H1 (cell line): ENCODE data around the gene NTMT1. TPM values are rescaled to one million over a fixed set of nuclear protein-coding genes. Genes with fewer than 3 reads are reported as not detected.
A peak's percentile ranks its signal among the peaks of the same experiment; 100 is the strongest.

Experiments
- CTCF ChIA-PET: fragments of 300-600 bp; sonication (Branson Sonifier 250); formaldehyde crosslinking; loops from one replicate; lab custom pipeline; 2021; ENCODE audit not compliant: partially characterized antibody; lab: Charles Lee
- POLR2A ChIA-PET: fragments of 300-600 bp; sonication (Branson Sonifier 250); formaldehyde crosslinking; loops from one replicate; lab custom pipeline; 2021; ENCODE audit warnings: inconsistent platforms; ENCODE audit not compliant: partially characterized antibody; lab: Charles Lee
- DNase-seq, 2 experiments: peaks; one replicate each; pipeline versions ENCODE4 v3.0.0 to v3.0.0-alpha.2; 2010 to 2022; ENCODE audit warnings: low spot score in 2 of 2, low read depth in 1 of 2, mixed read lengths in 1 of 2
- FAIRE-seq: peaks from 2 replicates; lab custom pipeline; 2011; peaks lifted over from hg19 to GRCh38; lab: Jason Lieb, UNC
- H2AFZ ChIP-seq: 2 replicates; pipeline ENCODE4 v1.8.1; 2012; ENCODE audit warnings: low read length, inconsistent platforms
- H2AK5ac ChIP-seq: 2 replicates; pipeline ENCODE4 v1.6.1; 2013; ENCODE audit warnings: low read depth, low read length
- H2BK120ac ChIP-seq: replicated peaks from 2 replicates; pipeline ENCODE3; 2013; ENCODE audit warnings: low read depth, low read length, inconsistent platforms
- H2BK12ac ChIP-seq: 2 replicates; pipeline ENCODE4 v1.6.1; 2013; ENCODE audit warnings: low read depth, low read length
- H2BK15ac ChIP-seq: 2 replicates; pipeline ENCODE4 v1.6.1; 2013; ENCODE audit warnings: low read length
- H2BK20ac ChIP-seq: 2 replicates; pipeline ENCODE4 v1.6.1; 2013; ENCODE audit warnings: low read length
- H2BK5ac ChIP-seq: 2 replicates; pipeline ENCODE4 v1.6.1; 2013; ENCODE audit warnings: low read depth, low read length
- H3K14ac ChIP-seq: 2 replicates; pipeline ENCODE4 v1.6.1; 2013; ENCODE audit warnings: inconsistent platforms; ENCODE audit not compliant: insufficient read length
- H3K18ac ChIP-seq: 2 replicates; pipeline ENCODE4 v1.6.1; 2013; ENCODE audit warnings: low read length; ENCODE audit errors: extremely low read depth
- H3K23ac ChIP-seq: 2 replicates; pipeline ENCODE4 v1.6.1; 2013; ENCODE audit warnings: inconsistent platforms; ENCODE audit not compliant: insufficient read length
- H3K23me2 ChIP-seq: 2 replicates; pipeline ENCODE4 v1.6.1; 2013; ENCODE audit warnings: low read depth, low read length
- H3K27ac ChIP-seq: 2 replicates; pipeline ENCODE4 v1.6.1; 2011; ENCODE audit warnings: low read depth, low read length, inconsistent platforms
- H3K27me3 ChIP-seq, 4 experiments: replicated peaks in 1 of 4; 1 replicate in 1 of 4; 2 replicates in 3 of 4; pipeline versions ENCODE4 v1.6.1 to v1.8.1; 2011 to 2013; ENCODE audit warnings: low read length in 3 of 4, mild to moderate bottlenecking in 3 of 4, inconsistent platforms in 2 of 4, mixed read lengths in 2 of 4, moderate library complexity in 1 of 4; ENCODE audit not compliant: control insufficient read depth in 3 of 4, insufficient read depth in 3 of 4; ENCODE audit errors: extremely low read depth in 1 of 4
- H3K36me3 ChIP-seq, 4 experiments: 2 replicates each; pipeline versions ENCODE4 v1.6.1 to v1.8.1; 2011 to 2013; ENCODE audit warnings: mild to moderate bottlenecking in 4 of 4, low read length in 3 of 4, moderate library complexity in 2 of 4, control low read depth in 1 of 4, inconsistent platforms in 1 of 4; ENCODE audit not compliant: insufficient read depth in 4 of 4, control insufficient read depth in 2 of 4
- H3K4ac ChIP-seq: replicated peaks from 2 replicates; pipeline ENCODE3; 2013; ENCODE audit warnings: low read length, low read depth, mixed read lengths, inconsistent platforms; ENCODE audit not compliant: insufficient read length
- H3K4me1 ChIP-seq, 4 experiments: replicated peaks in 1 of 4; 1 replicate in 1 of 4; 2 replicates in 3 of 4; pipeline versions ENCODE4 v1.6.1 to v1.8.1; 2011 to 2013; ENCODE audit warnings: low read length in 3 of 4, inconsistent platforms in 2 of 4, mixed read lengths in 1 of 4; ENCODE audit not compliant: insufficient read depth in 4 of 4, control insufficient read depth in 3 of 4
- H3K4me2 ChIP-seq, 2 experiments: 2 replicates each; pipeline versions ENCODE4 v1.6.1 to v1.8.1; 2011 to 2013; ENCODE audit warnings: low read depth in 2 of 2, low read length in 2 of 2, control low read depth in 1 of 2, inconsistent platforms in 1 of 2, mild to moderate bottlenecking in 1 of 2; ENCODE audit not compliant: insufficient read depth in 1 of 2
- H3K4me3 ChIP-seq, 4 experiments: fragments of 200-600, 300-600 bp in 1 of 4; sonication (generic), shearing (Covaris generic), sonication (Bioruptor Twin) in 1 of 4; 2 replicates each; pipeline versions ENCODE4 v1.5.1 to v1.8.1; 2011 to 2016; ENCODE audit warnings: low read length in 4 of 4, low read depth in 3 of 4, control low read depth in 2 of 4, inconsistent platforms in 2 of 4, mild to moderate bottlenecking in 2 of 4, mixed read lengths in 1 of 4, moderate library complexity in 1 of 4; ENCODE audit not compliant: insufficient read depth in 2 of 4; ENCODE audit errors: extremely low read depth in 1 of 4
- H3K56ac ChIP-seq: replicated peaks from 2 replicates; pipeline ENCODE3; 2013; ENCODE audit warnings: low read depth, mild to moderate bottlenecking, mixed read lengths, low read length, inconsistent platforms; ENCODE audit not compliant: insufficient read length
- H3K79me1 ChIP-seq: 2 replicates; pipeline ENCODE4 v1.6.1; 2013; ENCODE audit warnings: low read depth, low read length, control low read depth
- H3K79me2 ChIP-seq, 2 experiments: 2 replicates each; pipeline versions ENCODE4 v1.6.1 to v1.8.1; 2012 to 2013; ENCODE audit warnings: low read length in 2 of 2, mild to moderate bottlenecking in 2 of 2, inconsistent platforms in 1 of 2; ENCODE audit not compliant: insufficient read depth in 2 of 2, control insufficient read depth in 1 of 2
- H3K9ac ChIP-seq, 4 experiments: replicated peaks in 1 of 4; 1 replicate in 1 of 4; 2 replicates in 3 of 4; pipeline versions ENCODE4 v1.6.1 to v1.8.1; 2011 to 2013; ENCODE audit warnings: low read depth in 3 of 4, low read length in 3 of 4, control low read depth in 2 of 4, mild to moderate bottlenecking in 2 of 4, moderate library complexity in 2 of 4, inconsistent platforms in 1 of 4; ENCODE audit errors: extremely low read depth in 1 of 4
- H3K9me3 ChIP-seq, 2 experiments: 2 replicates each; pipeline versions ENCODE4 v1.6.1 to v1.8.1; 2012 to 2013; ENCODE audit warnings: mild to moderate bottlenecking in 2 of 2, moderate library complexity in 2 of 2, control low read depth in 1 of 2, inconsistent platforms in 1 of 2, low read depth in 1 of 2, low read length in 1 of 2, mixed read lengths in 1 of 2; ENCODE audit not compliant: insufficient read depth in 2 of 2
- H4K20me1 ChIP-seq, 2 experiments: replicated peaks in 1 of 2; 2 replicates each; pipeline versions ENCODE3 to v1.8.1; 2011 to 2013; ENCODE audit warnings: inconsistent platforms in 2 of 2, low read length in 2 of 2, mild to moderate bottlenecking in 1 of 2; ENCODE audit not compliant: insufficient read depth in 2 of 2, control insufficient read depth in 1 of 2
- H4K5ac ChIP-seq: 2 replicates; pipeline ENCODE4 v1.6.1; 2013; ENCODE audit warnings: low read length, low read depth, mixed read lengths, inconsistent platforms; ENCODE audit not compliant: insufficient read length
- H4K8ac ChIP-seq: 2 replicates; pipeline ENCODE4 v1.8.0; 2013; ENCODE audit warnings: mild to moderate bottlenecking, moderate library complexity, low read length, inconsistent platforms; ENCODE audit not compliant: insufficient read depth; ENCODE audit errors: extremely low read depth
- H4K91ac ChIP-seq: replicated peaks from 2 replicates; pipeline ENCODE3; 2013; ENCODE audit warnings: low read length, mixed read lengths, inconsistent platforms; ENCODE audit not compliant: insufficient read length
- ASH2L ChIP-seq: fragments of 200-600, 300-600 bp; sonication (generic); IDR thresholded peaks from one replicate; pipeline ENCODE4 v1.7.1; 2017; ENCODE audit warnings: low read length
- BCL11A ChIP-seq, 2 experiments: IDR thresholded peaks; one replicate each; pipeline ENCODE4 v1.6.1; 2011; ENCODE audit warnings: low read depth in 2 of 2, low read length in 2 of 2, mild to moderate bottlenecking in 2 of 2
- CEBPB ChIP-seq: IDR thresholded peaks from 2 replicates; pipeline ENCODE4 v1.6.1; 2012; ENCODE audit warnings: low read depth, low read length
- KDM1A ChIP-seq: fragments of 200-600, 300-600 bp; sonication (generic); IDR thresholded peaks from 2 replicates; pipeline ENCODE4 v1.7.1; 2016; ENCODE audit warnings: mild to moderate bottlenecking, low read length, borderline replicate concordance
- RXRA ChIP-seq: IDR thresholded peaks from 2 replicates; pipeline ENCODE4 v1.6.1; 2011; ENCODE audit warnings: low read depth, mild to moderate bottlenecking, low read length, moderate library complexity; ENCODE audit not compliant: insufficient read depth
- whole genome bisulfite sequencing, 2 experiments: shearing (Covaris generic) in 1 of 2; methylation state at CpG; one replicate each; pipeline versions ENCODE4 v1.1.6 to v1.1.7; 2013 to 2015; ENCODE audit warnings: low lambda C conversion rate in 2 of 2, mixed read lengths in 2 of 2, inconsistent platforms in 1 of 2, low coverage in 1 of 2, missing lambda C conversion rate in 1 of 2; ENCODE audit not compliant: insufficient replicate concordance in 2 of 2, insufficient coverage in 1 of 2, insufficient read length in 1 of 2; ENCODE audit errors: extremely low coverage in 1 of 2, missing lambda C conversion rate in 1 of 2; 5-methylcytosine and 5-hydroxymethylcytosine counted together
- polyA plus RNA-seq, 7 experiments: library from polyadenylated mRNA; depleted of rRNA in 3 of 7; stranded (reverse) in 5 of 7; unstranded in 2 of 7; fragments of >200 nt in 5 of 7; fragments of 200-250 nt in 2 of 7; gene quantifications; 1 replicate in 5 of 7; 2 replicates in 1 of 7; 4 replicates in 1 of 7; pipeline versions ENCODE4 v1.2.1 to v1.2.3, GENCODE V29; 2011 to 2013; ENCODE audit warnings: missing spikeins in 2 of 7, mixed read lengths in 2 of 7
- total RNA-seq: library from RNA; stranded (reverse); fragmentation: NEBNext Ultra II Directional; extraction: Animal tissue kit (Norgen Biotek cat#: 25700); gene quantifications from 2 replicates; pipeline ENCODE4 v1.2.1, GENCODE V29; 2021

The NTMT1 gene
- total and polyA plus RNA-seq, 2 of the 8 experiments (the other 6 are each of a cell fraction or from before 2014, with no cell fraction given) = 66.8 to 70.2 TPM

- ChIA-PET CTCF (no interaction called here), POLR2A (no interaction called here)
- Histone ChIP-seq H3K4me3 (peak overlapping the region; percentile 29 to 91 (median 63)), H3K4me1 (peaks cover 0 to 21% (median 10%) of the 10 kb centered on the region in 4 experiments; a peak in 6 of 7 replicates), H2BK120ac (no peak overlapping the region), H4K91ac (peak overlapping the region; percentile 93), H3K23me2 (peaks cover 8% of the 10 kb centered on the region; the same call in 1 of the 2 replicates), H3K4ac (no peak overlapping the region), H4K5ac (no peak overlapping the region), H3K23ac (no peak overlapping the region), H4K20me1 (no peaks in the 10 kb centered on the region), H2BK20ac (no peak overlapping the region), H3K36me3 (no peaks in the 10 kb centered on the region), H2BK5ac (no peak overlapping the region), H4K8ac (peak overlapping the region; percentile 29; the same call in 1 of the 2 replicates), H2BK12ac (no peak overlapping the region), H3K9ac (no peak overlapping the region), H3K18ac (no peak overlapping the region; the same call in 1 of the 2 replicates), H3K27ac (no peak overlapping the region), H3K4me2 (peak overlapping the region; percentile 11 to 92), H3K14ac (no peak overlapping the region), H2AFZ (no peak overlapping the region), H3K56ac (no peak overlapping the region), H3K79me2 (no peaks in the 10 kb centered on the region), H2AK5ac (no peak overlapping the region), H3K9me3 (no peaks in the 10 kb centered on the region), H2BK15ac (no peak overlapping the region), H3K27me3 (peaks cover 0 to 7% (median 4%) of the 10 kb centered on the region in 4 experiments; a peak in 4 of 7 replicates), H3K79me1 (no peaks in the 10 kb centered on the region)
- no peak for DNase-seq
- no peak for TF ChIP-seq RXRA
- TF ChIP-seq CEBPB = no peak
- no peak for TF ChIP-seq BCL11A (IDR thresholded peaks at IDR 0.05; ENCODE audit: low read depth in 2 of 2, low read length in 2 of 2)
- TF ChIP-seq ASH2L = peak; percentile 33
- TF ChIP-seq KDM1A = peak; percentile 48; the same call in 1 of the 2 replicates
- FAIRE-seq = no peak
- WGBS, 2 experiments = no CpG with 5 or more reads among the region's 24 CpGs
These were observed 15.8 kb upstream of the NTMT1 start for GRCh38 chr9:129610213-129610472.
